Measurements from ENCODE around the gene ANXA10. TPM values are rescaled to one million over a fixed set of nuclear protein-coding genes. Genes with fewer than 3 reads are reported as not detected.

Gene ANXA10
- total RNA-seq, 1 donor from 2014 or later = not detected

Other genes with a start within 250 kb of the ANXA10 start
- 4.8 TPM for gene DDX60, start 226.2 kb downstream of the ANXA10 start, total RNA-seq